HG03280 (cell line): Measurements from ENCODE around the gene NEAT1.

Source experiments
- ATAC-seq: cut with Tn5 transposase; IDR thresholded peaks from one replicate; pipeline ENCODE4 v1.9.1; 2021; ENCODE audit warnings: mild to moderate bottlenecking, moderate library complexity; ENCODE audit not compliant: unreplicated experiment

NEAT1 gene

DNA sequence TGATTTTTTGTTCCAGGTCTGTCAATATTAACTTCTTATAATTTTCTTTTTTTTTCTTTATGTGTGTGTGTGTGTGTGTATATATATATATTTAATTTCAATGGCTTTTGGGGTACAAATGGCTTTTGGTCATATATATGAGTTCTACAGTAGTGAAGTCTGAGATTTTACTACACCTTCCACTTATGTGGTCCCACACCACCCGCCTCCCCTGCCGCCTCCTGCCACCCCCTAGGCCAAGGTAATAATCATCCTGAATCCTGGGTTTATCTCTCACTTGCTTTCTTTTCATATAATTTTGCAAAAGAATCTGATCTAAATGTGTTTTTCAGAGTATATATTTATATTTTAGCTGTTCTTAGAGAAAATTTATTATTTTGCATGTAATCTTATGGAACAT is 11.1 kb downstream of the NEAT1 start:
- ATAC-seq, result no peak

DNA sequence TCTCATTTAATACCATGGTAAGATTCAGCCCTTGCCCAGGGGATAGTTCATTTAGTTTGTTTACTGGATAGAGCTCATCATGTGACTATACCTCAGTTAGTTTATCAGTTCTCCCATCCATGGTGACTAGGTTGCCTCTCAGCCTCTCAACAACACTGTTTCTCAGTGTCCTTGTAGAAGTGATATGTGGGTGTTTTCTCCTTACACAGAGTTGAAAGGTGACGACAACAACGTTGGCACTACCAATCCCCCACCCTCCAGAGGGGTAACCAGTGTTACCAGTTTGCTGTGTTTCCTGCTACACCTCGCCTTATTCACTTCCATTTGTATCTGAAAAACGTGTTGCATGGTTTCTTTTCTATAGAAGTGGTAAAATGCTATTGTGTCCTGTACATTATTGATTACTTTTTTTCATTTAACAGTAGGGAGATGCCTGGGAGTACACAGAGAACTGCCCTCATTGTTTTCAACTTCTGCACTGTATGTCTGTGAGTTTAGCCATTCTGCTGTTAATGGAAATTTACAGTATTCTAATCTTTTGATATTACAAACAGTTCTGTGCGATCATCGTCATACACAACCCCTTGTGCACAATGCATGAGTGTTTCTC is 11.6 kb downstream of the NEAT1 start:
- no peak for ATAC-seq

DNA sequence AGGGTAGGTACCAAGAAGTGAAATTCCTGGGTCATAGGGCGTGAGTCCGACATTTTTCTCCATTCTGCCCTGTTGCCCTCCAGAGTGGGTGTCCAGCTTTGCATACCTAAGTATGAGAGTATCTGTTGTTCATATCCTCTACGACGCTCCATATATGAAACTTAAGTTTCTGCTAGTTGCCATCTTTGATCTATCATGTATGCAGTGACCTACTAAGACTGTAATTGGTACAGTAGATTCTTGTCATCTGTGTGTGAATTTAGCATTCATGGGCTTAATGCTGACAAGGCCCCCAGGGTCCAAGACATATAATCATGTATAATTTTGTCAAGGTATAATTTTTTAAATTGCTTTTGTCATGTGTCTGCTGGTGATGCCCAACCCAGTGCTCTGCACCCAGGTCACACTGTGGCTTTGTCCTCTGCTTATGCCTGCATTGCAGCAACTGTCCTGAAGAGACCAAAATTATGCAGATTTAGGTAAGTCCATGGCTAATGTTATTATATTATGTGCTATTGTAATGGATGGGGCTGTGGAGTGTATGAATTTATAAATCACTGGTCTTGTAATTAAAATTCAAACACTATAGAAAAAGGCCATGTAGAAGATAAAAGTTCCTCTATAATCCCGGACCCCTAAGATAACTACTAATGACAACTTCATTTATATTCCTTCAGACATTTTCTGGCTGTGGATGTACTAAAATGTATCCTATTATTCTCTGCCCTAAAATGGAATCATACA is 12.2 kb downstream of the NEAT1 start:
- no peak for ATAC-seq

DNA sequence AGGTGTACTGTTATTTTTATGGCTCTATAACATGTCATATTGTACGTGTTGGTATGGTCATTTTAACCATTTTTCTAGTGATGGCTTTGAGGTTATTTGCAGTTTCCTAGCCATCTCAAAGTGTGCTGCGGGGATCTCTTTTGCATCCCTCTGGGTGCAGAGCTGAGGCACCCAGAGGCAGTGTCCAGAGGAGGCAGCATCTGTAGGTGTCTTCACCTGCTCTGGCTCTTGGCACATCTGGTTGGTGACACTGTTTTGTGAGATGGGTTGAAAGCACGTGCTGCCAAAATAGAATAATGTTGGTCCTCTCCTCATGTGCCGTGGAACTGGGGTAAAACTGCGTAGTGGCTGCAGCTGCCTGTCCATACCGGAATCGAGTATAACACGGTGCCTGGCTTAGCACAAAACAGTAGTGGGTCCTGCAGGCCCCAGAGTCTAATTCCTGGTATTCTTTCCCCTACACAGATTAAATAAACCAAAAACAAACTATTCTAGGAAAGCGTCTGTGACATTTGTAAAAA is 12.9 kb downstream of the NEAT1 start:
- ATAC-seq, result no peak

DNA sequence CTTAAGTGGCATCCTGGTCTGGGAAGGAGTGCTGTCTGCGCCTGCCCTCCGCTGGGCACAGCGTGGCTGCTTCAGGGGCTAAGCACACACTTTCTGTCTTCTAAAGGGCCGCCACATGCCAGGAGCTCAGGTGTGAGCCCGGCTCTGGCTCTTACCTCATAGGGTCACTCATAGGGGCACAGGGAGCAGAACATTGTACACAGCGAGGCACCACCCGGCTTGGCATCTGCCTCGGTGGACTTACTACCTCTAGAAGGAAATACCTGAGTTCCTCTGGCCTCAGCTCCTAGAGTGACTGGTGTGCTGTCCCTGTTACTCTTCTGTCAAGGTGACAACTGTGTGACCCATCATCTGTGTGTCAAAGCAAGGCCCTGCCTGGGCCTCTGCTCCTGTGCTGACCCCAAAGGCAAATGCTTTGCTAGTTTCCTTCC is 13.4 kb downstream of the NEAT1 start:
- ATAC-seq, result no peak

DNA sequence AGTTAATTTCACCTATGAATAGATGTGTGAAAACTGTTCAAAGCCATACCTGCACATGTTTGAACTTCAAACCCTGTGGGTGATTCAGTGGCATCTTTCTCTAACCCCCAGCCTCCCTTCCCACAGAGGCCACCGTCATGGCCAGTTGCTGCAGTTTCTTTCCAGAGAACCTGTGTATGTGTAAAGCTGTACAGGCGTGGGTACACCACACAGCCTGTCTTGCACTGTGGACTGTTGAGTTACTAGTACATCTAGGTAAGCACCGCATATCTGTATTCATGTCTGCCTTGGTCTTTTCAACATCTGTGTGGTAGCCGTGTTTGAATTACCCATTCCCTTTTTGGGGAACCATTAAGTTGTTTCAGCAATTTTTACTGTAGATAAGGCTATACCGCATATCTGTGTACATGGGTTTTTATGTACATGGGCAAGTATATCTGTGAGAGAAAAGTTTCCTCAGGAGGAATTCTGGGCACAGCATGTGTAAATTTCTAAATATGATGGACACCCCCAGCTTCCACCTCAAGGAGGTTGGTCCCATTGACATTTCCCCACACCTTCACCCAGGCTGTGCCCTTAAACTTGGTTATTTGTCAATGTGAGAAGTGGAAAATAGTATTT is 13.9 kb downstream of the NEAT1 start:
- ATAC-seq, result no peak

DNA sequence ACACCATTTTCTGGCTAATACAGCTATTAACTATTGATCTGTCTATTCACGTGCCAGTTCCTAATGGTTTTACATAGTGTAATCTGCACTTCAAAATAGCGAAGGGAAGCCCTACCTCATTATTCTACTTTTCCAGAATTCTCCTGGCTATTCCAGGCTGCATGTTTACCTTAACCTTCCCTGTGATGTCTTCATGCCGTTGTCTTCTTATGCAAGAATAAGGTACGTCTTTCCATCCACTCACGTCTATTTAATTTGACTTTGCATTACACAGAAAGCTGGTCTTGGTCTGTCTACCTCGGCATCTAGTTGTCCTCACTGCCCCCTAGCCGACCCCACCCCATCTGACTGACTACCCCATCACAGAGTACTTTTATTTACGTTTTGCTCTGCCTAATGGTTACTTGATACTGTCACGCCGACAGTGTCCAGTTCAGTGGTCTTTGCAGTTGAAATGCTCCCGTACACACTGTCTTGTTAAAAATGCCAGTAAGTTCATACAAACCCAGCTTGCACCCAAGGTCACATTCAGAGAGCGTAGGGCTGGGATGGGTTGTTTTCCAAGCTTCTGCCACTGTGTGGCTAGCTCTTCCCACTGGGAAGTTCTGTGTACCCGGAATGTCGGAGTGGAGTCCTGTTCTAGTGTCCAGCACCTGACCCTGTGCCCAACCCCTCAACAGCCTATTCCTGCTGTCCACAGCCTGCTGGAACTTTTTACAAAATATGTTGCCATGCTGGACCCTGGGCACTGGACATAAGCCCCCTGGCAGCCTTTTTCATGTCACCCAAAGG is 15.0 kb downstream of the NEAT1 start:
- no peak for ATAC-seq

DNA sequence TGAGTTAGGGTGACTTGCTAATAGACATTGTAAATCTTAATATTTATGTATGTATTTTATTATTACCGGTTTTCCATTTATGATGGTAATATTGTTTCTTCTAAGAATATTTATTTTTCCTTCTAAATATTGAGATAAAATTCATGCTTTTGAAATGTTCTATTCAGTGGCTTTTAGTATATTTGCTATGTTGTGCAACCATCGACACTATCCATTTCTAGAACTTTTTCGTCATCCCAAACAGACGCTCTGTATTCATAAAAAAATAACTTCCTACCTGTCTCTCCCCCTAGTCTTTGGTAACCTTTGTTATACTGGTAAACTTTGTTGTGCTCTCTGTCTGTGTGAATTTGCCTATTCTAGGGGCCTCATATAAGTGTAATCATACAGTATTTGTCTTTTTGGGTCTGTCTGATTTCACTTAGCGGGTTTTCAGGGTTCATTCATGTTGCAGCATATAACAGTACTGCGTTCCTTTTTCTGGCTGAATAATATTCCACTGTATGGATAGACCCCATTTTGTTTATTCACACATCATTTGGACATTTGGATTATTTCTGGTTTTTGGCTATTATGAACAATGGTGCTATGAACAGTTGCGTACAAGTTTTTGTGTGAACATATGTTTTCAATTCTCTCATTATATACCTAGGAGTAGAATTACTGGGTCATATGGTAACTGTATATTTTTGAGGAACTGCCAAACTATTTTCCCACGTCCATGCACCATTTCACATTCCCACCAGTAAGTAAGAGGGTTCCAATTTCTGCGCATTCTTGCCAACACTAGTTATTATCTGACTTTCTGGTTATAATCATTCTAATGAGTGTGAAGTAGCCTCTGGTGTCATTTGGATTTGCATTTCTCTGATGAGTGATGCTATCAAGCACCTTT is 15.9 kb downstream of the NEAT1 start:
- ATAC-seq, result no peak

DNA sequence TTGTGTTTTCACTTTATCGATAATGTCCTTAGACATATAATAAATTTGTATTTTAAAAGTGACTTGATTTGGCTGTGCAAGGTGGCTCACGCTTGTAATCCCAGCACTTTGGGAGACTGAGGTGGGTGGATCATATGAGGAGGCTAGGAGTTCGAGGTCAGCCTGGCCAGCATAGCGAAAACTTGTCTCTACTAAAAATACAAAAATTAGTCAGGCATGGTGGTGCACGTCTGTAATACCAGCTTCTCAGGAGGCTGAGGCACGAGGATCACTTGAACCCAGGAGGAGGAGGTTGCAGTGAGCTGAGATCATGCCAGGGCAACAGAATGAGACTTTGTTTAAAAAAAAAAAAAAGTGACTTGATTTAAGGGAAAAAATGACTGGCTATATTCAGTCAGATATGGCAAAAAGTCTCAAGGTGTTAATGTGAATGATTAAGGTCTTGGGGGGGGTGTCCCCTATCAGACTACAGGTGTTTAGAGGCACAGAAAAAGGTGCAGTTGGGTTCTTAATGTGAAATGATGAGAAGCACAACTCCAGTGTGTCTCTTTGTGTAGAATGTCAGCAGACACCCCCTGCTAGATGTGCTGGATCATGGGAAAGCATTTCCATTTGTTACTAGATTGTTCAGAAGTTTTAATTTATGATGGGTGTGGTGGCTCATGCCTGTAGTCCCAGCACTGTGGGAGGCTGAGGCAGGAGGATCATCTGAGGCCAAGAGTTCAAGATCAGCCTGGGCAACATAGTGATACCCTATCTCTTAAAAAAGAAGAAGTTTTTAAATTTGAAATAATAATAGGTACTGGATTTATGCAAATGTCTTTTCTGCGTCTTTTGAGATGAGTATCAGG is 17.0 kb downstream of the NEAT1 start:
- ATAC-seq, result no peak

DNA sequence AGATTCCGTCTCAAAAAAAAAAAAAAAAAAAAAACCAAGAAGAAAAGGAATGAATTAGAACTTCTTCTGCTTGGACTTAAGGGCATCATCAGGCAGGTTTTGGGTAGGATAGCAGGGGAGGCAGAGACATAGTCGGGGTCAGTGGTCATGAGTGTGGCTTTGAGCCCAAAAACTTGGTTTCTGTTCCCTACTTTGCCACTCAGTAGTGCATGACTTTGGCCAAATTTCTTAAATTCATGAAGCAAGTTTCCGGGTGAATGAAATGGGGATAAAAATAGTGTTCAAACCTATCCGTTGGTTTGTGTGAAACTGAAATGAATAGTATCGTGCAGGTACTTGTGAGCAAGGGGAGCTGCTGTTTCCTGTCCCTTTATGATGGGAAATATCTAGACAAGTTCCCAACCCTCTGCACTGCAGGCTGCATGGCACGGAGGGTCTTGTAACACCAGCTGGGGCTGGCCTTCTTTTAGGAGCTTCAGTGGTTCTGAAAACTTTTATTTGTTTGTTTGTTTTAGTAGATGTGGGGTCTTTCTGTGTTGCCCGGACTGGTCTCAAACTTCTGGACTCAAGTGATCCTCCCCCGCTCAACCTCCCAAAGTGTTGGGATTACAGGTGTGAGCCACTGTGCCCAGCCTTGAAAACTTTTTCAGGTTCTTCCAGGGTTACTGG is 18.4 kb downstream of the NEAT1 start:
- no peak for ATAC-seq

DNA sequence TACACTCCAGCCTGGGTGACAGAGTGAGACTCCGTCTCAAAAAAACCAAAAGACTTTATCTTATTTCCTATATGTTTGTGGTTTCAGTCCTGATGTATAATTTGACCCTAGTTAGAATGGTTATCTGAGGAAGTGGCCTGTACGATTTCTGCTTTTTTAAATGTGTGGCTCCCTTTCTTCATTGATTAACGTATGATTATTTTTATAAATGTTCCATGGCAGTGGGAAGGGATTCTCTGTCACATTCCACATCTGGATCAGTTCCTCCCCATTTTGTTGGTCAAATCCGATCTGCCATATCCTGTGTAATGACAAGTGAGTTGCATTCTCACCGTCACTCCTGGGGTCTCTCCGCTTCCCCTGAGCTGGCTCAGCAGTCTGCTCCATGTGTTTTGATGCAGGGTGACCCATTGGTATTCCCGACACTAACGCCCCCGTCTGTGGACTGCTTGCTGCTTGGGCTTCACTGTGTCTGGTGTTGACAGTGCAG is 20.3 kb downstream of the NEAT1 start:
- no peak for ATAC-seq

DNA sequence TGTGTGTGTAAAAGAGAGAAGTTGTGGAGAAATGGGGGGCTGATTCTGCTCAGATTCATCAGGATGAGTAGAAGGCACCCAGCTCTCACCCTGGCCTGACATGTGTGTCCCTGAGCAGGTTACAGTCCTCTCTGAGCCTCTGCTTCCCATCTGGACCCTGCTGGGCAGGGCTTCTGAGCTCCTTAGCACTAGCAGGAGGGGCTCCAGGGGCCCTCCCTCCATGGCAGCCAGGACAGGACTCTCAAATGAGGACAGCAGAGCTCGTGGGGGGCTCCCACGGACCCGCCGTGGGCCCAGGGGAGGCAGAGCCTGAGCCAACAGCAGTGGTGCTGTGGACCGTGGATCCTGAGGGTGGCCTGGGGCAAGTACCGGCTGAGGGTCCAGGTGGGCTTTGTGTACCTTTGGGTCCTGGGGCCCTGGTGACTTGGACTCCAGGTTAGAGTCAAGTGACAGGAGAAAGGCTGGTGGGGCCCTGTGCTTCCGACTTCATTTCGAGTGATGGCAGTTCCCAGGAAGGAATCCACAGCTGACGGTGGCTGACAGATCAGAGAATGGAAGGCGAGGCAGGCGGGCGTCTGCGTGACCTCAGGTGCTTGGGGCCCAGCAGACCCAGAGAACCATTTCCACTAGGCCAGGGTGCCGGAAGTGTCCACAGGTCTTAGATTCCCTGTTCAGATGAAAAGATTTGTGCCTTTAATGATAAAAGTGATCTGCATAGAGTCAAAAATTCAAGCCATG is 21.9 kb downstream of the NEAT1 start:
- no peak for ATAC-seq

DNA sequence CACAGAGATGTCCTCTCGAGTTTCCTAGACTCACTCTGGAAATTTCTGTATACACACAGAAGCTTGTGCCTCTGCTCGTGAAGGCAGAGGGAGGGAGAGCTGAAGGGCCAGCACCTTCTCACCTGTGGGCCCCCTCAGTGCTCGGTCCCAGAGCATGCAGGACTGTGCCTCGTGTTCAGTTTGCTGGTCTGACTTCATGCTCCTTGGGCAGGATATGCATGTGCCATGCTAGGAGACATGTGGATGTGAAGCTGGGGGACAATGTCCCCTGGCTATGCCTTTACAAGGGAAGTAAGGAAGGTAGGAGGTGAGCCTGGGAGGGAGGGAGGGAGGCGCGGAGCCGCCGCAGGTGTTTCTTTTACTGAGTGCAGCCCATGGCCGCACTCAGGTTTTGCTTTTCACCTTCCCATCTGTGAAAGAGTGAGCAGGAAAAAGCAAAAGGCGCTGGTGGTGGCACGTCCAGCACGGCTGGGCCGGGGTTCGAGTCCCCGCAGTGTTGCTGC is 22.6 kb downstream of the NEAT1 start:
- ATAC-seq, result no peak

DNA sequence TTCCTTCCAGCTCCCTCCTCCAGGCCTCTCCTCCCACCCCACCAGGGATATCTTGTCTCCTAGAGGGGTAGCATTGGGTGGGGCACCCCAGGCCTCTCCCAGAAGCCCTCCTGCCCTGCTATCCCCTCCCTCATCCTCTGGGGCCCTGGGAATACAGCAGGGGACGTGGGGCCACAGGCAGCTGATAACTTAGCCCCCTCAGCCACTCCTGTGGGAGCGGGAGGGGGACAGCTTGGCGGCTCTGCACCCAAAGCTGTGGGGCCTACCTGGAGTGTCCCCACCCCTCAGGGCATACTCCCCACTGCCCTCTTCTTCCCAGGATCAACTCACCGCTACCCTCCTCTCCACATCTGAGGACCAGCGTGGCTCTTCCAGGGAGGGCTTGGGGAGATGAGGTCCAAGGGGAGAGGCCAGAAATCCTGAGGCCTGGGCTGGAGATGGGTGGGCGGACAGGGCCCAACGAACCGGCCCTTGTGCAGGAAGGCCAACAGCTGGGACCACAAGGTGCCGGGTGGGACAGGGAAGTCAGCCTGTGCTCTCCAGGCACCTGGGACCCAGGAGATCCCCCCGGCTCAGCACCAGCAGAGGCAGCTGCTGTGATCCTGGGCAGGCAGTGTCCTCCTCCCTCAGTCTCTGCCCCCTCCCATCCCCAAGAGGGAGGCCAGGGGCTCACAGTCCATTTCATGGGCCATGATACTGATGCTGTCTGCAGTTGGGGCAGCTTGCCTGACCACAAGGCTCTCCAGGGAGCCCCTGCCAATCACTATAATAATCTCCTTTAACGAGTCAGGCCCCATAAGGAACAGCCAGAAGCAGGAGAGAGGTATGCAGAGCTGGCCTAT is 23.2 kb downstream of the NEAT1 start:
- no peak for ATAC-seq

DNA sequence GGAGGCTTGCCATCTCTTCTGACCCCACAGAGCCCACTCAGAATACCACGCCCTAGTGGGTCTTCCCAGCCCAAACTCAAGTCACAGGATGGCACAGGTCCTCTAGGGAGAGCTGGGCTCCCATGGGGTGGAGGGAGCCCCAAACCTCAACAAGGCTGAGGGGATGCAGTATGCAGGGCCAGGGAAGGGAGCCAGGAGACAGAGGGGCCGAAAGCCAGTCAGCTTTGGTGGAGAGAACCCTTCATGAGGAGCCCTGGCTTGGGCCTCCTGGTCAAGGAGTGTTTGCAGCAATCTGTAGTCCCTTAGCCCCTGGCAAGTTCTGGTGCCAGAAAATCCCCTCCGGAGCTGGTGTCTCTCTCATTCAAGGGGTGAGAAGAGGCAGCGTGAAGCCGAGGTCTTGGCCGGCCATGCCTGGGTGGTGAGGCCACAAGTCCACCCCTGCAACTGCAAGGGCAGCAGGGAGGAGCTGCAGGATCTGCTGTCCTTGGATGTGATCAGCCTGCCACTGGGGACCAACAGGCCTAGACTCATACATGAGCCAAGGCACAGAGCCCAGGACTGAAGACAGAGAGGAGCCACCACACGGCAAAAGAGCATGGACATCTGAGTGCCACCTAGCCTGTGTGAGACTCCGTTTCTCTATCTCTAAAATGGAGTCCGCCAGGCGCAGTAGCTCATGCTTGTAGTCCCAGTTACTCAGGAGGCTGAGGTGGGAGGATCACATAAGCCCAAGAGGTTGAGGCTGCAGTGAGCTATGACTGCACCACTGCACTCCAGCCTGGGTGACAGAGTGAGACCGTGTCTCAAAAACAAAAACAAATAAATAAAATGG is 24.1 kb downstream of the NEAT1 start:
- ATAC-seq, result no peak

DNA sequence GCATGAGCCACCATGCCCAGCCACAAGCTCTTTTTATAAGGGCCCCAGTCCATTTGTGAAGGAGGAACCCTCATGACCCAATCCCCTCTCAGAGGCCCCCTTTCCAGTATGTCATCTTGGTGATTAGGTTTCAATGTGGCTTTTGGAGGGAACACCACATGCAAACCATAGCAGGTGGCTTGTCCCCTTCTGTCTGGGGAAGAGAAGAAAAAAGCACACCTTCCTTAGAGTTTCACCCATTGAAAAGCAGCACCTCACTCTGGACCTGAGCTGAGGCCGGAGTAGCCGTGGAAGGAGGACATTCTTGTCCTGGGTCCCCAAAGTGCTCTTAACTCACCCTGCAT is 25.4 kb downstream of the NEAT1 start:
- ATAC-seq, result no peak
